Sigmoid colon (tissue), 4 donors: ENCODE results near the gene GPR3.

Source experiments
- POLR2AphosphoS5 ChIP-seq, 4 donors: sonication (generic); formaldehyde crosslinking; IDR thresholded peaks; one replicate each; pipeline ENCODE4 v1.6.1; 2017; ENCODE audit warnings: antibody characterized with exemption in 4 of 4
- TF ChIP-seq, protein P1 (sequence below), 4 experiments: fragments of 450-650 bp in 3 of 4; fragments of 200-600 bp in 1 of 4; IDR thresholded peaks; one replicate each; pipeline ENCODE4 v1.5.1; 2016 to 2019; ENCODE audit warnings: antibody characterized with exemption in 4 of 4, mild to moderate bottlenecking in 3 of 4, moderate library complexity in 2 of 4

GRCh38 chr1:27400963-27401341 is 8.5 kb downstream of the GPR3 start:
- TF ChIP-seq, protein P1, sequence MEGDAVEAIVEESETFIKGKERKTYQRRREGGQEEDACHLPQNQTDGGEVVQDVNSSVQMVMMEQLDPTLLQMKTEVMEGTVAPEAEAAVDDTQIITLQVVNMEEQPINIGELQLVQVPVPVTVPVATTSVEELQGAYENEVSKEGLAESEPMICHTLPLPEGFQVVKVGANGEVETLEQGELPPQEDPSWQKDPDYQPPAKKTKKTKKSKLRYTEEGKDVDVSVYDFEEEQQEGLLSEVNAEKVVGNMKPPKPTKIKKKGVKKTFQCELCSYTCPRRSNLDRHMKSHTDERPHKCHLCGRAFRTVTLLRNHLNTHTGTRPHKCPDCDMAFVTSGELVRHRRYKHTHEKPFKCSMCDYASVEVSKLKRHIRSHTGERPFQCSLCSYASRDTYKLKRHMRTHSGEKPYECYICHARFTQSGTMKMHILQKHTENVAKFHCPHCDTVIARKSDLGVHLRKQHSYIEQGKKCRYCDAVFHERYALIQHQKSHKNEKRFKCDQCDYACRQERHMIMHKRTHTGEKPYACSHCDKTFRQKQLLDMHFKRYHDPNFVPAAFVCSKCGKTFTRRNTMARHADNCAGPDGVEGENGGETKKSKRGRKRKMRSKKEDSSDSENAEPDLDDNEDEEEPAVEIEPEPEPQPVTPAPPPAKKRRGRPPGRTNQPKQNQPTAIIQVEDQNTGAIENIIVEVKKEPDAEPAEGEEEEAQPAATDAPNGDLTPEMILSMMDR (IDR thresholded peaks at IDR 0.05): no peak
- TF ChIP-seq POLR2AphosphoS5 (IDR thresholded peaks at IDR 0.05): peak in 2 of 4 donors; percentile 61 to 66
